GM12878 (cell line): ENCODE measurements around the gene DDX23. TPM values are rescaled to one million over a fixed set of nuclear protein-coding genes. Genes with fewer than 3 reads are reported as not detected.

Source experiments
- ATAC-seq: fragments of 200-7000 bp; cut with Tn5 transposase; 3 replicates; pipeline ENCODE4 v1.9.1; 2020; ENCODE audit warnings: mild to moderate bottlenecking, moderate library complexity
- BruUV-seq: library from RNA; stranded (reverse); fragments of 400-500 nt; replicated peaks from 2 replicates; lab custom pipeline; 2021; lab: Mats Ljungman, UMichigan
- CTCF ChIA-PET: fragments of 300-600 bp; sonication (Branson Sonifier 250); formaldehyde crosslinking; extraction: SDS; loops from one replicate; lab custom pipeline; 2021; ENCODE audit warnings: inconsistent platforms; lab: Yijun Ruan, JAX
- POLR2A ChIA-PET: fragments of 350-600 bp; formaldehyde crosslinking; extraction: SDS; loops from one replicate; lab custom pipeline; 2021; ENCODE audit warnings: inconsistent platforms; lab: Charles Lee
- RAD21 ChIA-PET: fragments of 300-600 bp; sonication (Branson Sonifier 250); formaldehyde crosslinking; loops from one replicate; lab custom pipeline; 2023; ENCODE audit warnings: antibody characterized with exemption; ENCODE audit not compliant: unreplicated experiment; lab: Charles Lee
- SMC1A ChIA-PET: fragments of 300-600 bp; sonication (Branson Sonifier 250); formaldehyde crosslinking; loops from one replicate; lab custom pipeline; 2023; ENCODE audit not compliant: unreplicated experiment, uncharacterized antibody; lab: Charles Lee
- DNase-seq: peaks from one replicate; pipeline ENCODE4 v3.0.0-alpha.2; 2011; ENCODE audit warnings: low read depth, low spot score
- FAIRE-seq: peaks from 3 replicates; lab custom pipeline; 2011; peaks lifted over from hg19 to GRCh38; lab: Jason Lieb, UNC
- H2AFZ ChIP-seq: 2 replicates; pipeline ENCODE4 v1.6.0; 2011; ENCODE audit warnings: low read depth, low read length, control low read depth; ENCODE audit not compliant: control insufficient read depth
- H3K27ac ChIP-seq: 2 replicates; pipeline ENCODE4 v1.5.1; 2011; ENCODE audit warnings: control low read depth; ENCODE audit not compliant: control insufficient read depth, insufficient read depth
- H3K27me3 ChIP-seq, 2 experiments: replicated peaks in 1 of 2; 2 replicates each; pipeline versions ENCODE4 v1.6.0 to v1.6.1; 2011; ENCODE audit warnings: low read length in 1 of 2; ENCODE audit not compliant: control insufficient read depth in 2 of 2, insufficient read depth in 2 of 2
- H3K36me3 ChIP-seq, 2 experiments: 2 replicates each; pipeline ENCODE4 v1.5.1; 2011; ENCODE audit warnings: low read length in 1 of 2; ENCODE audit not compliant: control insufficient read depth in 2 of 2, insufficient read depth in 2 of 2
- H3K4me1 ChIP-seq: 2 replicates; pipeline ENCODE4 v1.6.1; 2011; ENCODE audit warnings: mild to moderate bottlenecking, low read length, moderate library complexity, mixed read lengths; ENCODE audit not compliant: control insufficient read depth, insufficient read depth
- H3K4me2 ChIP-seq: 2 replicates; pipeline ENCODE4 v1.6.0; 2011; ENCODE audit warnings: control low read depth; ENCODE audit not compliant: control insufficient read depth, insufficient read depth
- H3K4me3 ChIP-seq: fragments of 200-600 bp; sonication (generic); 2 replicates; pipeline ENCODE4 v1.5.1; 2016
- H3K79me2 ChIP-seq: 2 replicates; pipeline ENCODE4 v1.6.0; 2011; ENCODE audit warnings: low read length; ENCODE audit not compliant: control insufficient read depth, insufficient read depth
- H3K9ac ChIP-seq: 2 replicates; pipeline ENCODE4 v1.8.0; 2011; ENCODE audit warnings: low read length, control low read depth, mixed read lengths; ENCODE audit not compliant: control insufficient read depth, insufficient read depth
- H3K9me3 ChIP-seq: replicated peaks from 3 replicates; pipeline ENCODE4 v1.5.1; 2011; ENCODE audit warnings: mild to moderate bottlenecking, low read length; ENCODE audit not compliant: control insufficient read depth, insufficient read depth
- H4K20me1 ChIP-seq: 2 replicates; pipeline ENCODE4 v1.6.0; 2011; ENCODE audit not compliant: control insufficient read depth, insufficient read depth
- KAT2A ChIP-seq: conservative IDR thresholded peaks from 2 replicates; pipeline ENCODE4 v1.6.1; 2011; ENCODE audit warnings: low read depth, low read length; ENCODE audit not compliant: control insufficient read depth
- KDM1A ChIP-seq: fragments of 200-600 bp; sonication (generic); IDR thresholded peaks from 2 replicates; pipeline ENCODE4 v1.6.1; 2016; ENCODE audit warnings: borderline replicate concordance
- SMAD1 ChIP-seq: fragments of 450-650 bp; IDR thresholded peaks from 2 replicates; pipeline ENCODE4 v1.6.1; 2018; ENCODE audit warnings: mild to moderate bottlenecking, low read depth; ENCODE audit not compliant: partially characterized antibody
- SP1 ChIP-seq: IDR thresholded peaks from one replicate; pipeline ENCODE4 v1.6.1; 2011; ENCODE audit warnings: low read depth, low read length
- TCF3 ChIP-seq: IDR thresholded peaks from 2 replicates; pipeline ENCODE4 v1.6.1; 2012; ENCODE audit warnings: low read depth, mild to moderate bottlenecking, low read length, borderline replicate concordance; ENCODE audit not compliant: insufficient read depth
- ZSCAN29 ChIP-seq: fragments of 450-650 bp; IDR thresholded peaks from 2 replicates; pipeline ENCODE4 v1.6.1; 2017; ENCODE audit warnings: mild to moderate bottlenecking, moderate library complexity
- WGBS: methylation state at CpG from one replicate; pipeline ENCODE4 v1.1.6; 2016; ENCODE audit warnings: low lambda C conversion rate; ENCODE audit not compliant: insufficient replicate concordance, insufficient coverage; ENCODE audit errors: missing lambda C conversion rate; 5-methylcytosine and 5-hydroxymethylcytosine counted together
- in situ Hi-C: fragments of 300-500 bp; cut with MboI; formaldehyde crosslinking; loops from 9 replicates; pipeline ENCODE4 v1.14.3; 2018; ENCODE audit warnings: mixed read lengths
- intact Hi-C: fragments of 100-400 bp; cut with micrococcal nuclease; formaldehyde crosslinking; loops from one replicate; pipeline ENCODE4 v1.14.2; 2022; ENCODE audit not compliant: unreplicated experiment
- polyA plus RNA-seq, 11 experiments: library from polyadenylated mRNA; depleted of rRNA in 4 of 11; unstranded in 6 of 11; stranded (reverse) in 5 of 11; fragments of >200 nt; fragmentation: Nextera tagmentation in 4 of 11; fragmentation: Illumina TruSeq in 1 of 11; extraction: Ambion mirVana in 4 of 11; extraction: Trizol in 1 of 11; gene quantifications; 1 replicate in 1 of 11; 2 replicates in 10 of 11; pipeline versions ENCODE4 v1.2.1 to v1.2.3, GENCODE V29; 2011 to 2016; ENCODE audit warnings: inconsistent platforms in 2 of 11, missing spikeins in 2 of 11, low read depth in 1 of 11
- total RNA-seq, 4 experiments: library from RNA; depleted of rRNA in 3 of 4; stranded (reverse); fragments of >200 nt in 3 of 4; fragmentation: Illumina TruSeq in 1 of 4; extraction: Trizol in 1 of 4; gene quantifications; 2 replicates each; pipeline versions ENCODE4 v1.2.1 to v1.2.3, GENCODE V29; 2013 to 2021
- TF ChIP-seq, protein P1 (sequence below): fragments of 450-650 bp; IDR thresholded peaks from 2 replicates; pipeline ENCODE4 v1.6.1; 2017; ENCODE audit warnings: mild to moderate bottlenecking

DDX23 gene
- total and polyA plus RNA-seq, 10 of the 15 experiments (the other 5 are each of a cell fraction or from before 2014, with no cell fraction given): 25.8 to 107 (median 77.4) TPM

DNA sequence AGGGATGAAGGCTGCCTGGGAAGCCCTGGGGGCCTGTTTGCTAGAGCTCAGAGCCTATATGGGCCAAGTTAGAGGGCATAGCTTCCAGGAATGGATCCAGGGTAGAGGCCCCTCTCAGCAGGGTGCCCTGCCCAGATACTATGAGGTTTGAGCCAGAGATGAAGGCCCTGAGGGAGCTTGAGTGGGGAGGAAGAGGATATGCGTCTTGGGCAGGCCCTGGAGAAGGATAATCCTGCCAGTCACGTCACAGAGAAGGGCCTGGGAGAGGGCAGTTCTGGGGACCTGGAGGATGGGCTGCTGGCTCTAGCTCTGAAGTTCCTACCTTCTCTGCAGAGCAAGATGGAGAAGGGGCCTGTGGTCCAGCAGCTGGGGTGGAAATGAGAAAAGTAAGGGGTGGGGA is 39.6 kb downstream of the DDX23 start:
- no peak overlapping the region for H3K4me3 ChIP-seq
- CTCF ChIA-PET: interaction anchor here (1.1 to 5.5 kb wide), 4 partner anchors 17 to 92 kb away, joined by 3 to 45 read pairs (median 13); a partner anchor contains a TSS
- H3K4me1 ChIP-seq: peaks cover 3% of the 10 kb centered on the region
- TF ChIP-seq SMAD1 (no peak), KAT2A (no peak), TCF3 (no peak), KDM1A (no peak), ZSCAN29 (no peak), SP1 (no peak)
- TF ChIP-seq, protein P1, sequence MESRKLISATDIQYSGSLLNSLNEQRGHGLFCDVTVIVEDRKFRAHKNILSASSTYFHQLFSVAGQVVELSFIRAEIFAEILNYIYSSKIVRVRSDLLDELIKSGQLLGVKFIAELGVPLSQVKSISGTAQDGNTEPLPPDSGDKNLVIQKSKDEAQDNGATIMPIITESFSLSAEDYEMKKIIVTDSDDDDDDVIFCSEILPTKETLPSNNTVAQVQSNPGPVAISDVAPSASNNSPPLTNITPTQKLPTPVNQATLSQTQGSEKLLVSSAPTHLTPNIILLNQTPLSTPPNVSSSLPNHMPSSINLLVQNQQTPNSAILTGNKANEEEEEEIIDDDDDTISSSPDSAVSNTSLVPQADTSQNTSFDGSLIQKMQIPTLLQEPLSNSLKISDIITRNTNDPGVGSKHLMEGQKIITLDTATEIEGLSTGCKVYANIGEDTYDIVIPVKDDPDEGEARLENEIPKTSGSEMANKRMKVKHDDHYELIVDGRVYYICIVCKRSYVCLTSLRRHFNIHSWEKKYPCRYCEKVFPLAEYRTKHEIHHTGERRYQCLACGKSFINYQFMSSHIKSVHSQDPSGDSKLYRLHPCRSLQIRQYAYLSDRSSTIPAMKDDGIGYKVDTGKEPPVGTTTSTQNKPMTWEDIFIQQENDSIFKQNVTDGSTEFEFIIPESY: no peak
- SMC1A ChIA-PET: interaction anchor here (0.5 to 1.2 kb wide), 2 partner anchors 17 to 71 kb away, joined by 3 to 4 read pairs; no protein-coding TSS in a partner anchor
- POLR2A ChIA-PET: no interaction called here
- H3K27me3 ChIP-seq: peaks cover 0 to 1% of the 10 kb centered on the region in 2 experiments; a peak in 2 of 4 replicates
- no peak for FAIRE-seq
- in situ Hi-C loops: no loop called here
- ATAC-seq: no peak
- H3K36me3 ChIP-seq: no peaks in the 10 kb centered on the region
- H3K27ac ChIP-seq: no peak overlapping the region
- H3K9me3 ChIP-seq: no peaks in the 10 kb centered on the region
- no peak overlapping the region for H3K4me2 ChIP-seq
- H3K9ac ChIP-seq: no peak overlapping the region
- no peaks in the 10 kb centered on the region for H3K79me2 ChIP-seq
- no peak overlapping the region for H2AFZ ChIP-seq
- intact Hi-C loops: no loop called here
- H4K20me1 ChIP-seq: no peaks in the 10 kb centered on the region
- 11% methylated on average over 2 of the region's 2 CpGs for WGBS
- RAD21 ChIA-PET: interaction anchor here (1.1 kb wide), 1 partner anchor 17 kb away, joined by 3 read pairs; no protein-coding TSS in a partner anchor
- no peak for DNase-seq
- no TSS peak for BruUV-seq
